T47D (cell line): ENCODE data around the gene KLHL6.
"Not testable (repeated sequence)": the region's sequence is repeated elsewhere in the genome, so short reads cannot be mapped to it uniquely, and the experiment has no call there.

Experiments
- DNase-seq, 2 experiments: peaks; one replicate each; pipeline versions ENCODE4 v3.0.0 to v3.0.0-alpha.2; 2011 to 2012; ENCODE audit warnings: low read depth in 1 of 2, low spot score in 1 of 2
- JUND ChIP-seq: IDR thresholded peaks from 2 replicates; pipeline ENCODE4 v1.6.1; 2012; ENCODE audit warnings: low read depth
- in situ Hi-C: cut with HindIII; loops from 2 replicates; pipeline ENCODE4 v1.10.0; 2016; ENCODE audit warnings: low sequenced_read_pairs, low pct_unique_long_range_greater_than_20kb

Gene KLHL6

DNA sequence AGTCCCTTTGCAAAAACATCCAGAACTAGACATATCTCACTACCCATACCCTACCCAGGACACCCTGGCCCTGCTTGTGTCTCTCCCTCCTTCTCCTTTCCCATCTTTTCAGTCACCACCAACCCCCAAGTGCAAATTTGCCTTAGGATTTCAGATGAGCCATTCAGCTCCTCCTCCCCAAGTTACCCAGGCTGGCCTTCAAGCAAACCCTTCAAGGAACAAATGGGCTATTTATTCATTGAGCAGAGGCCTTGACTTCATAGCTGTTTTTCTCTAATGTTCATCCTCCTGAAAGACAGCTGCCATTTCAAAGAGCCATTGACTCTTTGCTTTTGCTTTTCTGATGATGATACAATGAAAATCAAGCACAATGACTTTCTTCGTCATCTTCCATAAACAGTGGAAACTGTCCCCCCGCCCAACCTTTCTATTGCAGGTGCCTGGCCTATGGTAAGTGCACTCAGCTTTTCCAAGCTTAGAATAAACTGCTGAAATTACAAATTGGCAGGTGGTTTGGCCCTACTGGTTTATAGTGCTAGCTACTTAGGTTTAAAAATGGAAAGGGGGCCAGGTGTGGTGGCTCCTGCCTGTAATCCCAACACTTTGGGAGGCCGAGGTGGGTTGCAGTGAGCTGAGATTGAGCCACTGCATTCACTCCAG, 26.1 kb upstream of the KLHL6 start:
- DNase-seq = no peak
- in situ Hi-C loops = no loop called here
- TF ChIP-seq JUND = no peak

DNA sequence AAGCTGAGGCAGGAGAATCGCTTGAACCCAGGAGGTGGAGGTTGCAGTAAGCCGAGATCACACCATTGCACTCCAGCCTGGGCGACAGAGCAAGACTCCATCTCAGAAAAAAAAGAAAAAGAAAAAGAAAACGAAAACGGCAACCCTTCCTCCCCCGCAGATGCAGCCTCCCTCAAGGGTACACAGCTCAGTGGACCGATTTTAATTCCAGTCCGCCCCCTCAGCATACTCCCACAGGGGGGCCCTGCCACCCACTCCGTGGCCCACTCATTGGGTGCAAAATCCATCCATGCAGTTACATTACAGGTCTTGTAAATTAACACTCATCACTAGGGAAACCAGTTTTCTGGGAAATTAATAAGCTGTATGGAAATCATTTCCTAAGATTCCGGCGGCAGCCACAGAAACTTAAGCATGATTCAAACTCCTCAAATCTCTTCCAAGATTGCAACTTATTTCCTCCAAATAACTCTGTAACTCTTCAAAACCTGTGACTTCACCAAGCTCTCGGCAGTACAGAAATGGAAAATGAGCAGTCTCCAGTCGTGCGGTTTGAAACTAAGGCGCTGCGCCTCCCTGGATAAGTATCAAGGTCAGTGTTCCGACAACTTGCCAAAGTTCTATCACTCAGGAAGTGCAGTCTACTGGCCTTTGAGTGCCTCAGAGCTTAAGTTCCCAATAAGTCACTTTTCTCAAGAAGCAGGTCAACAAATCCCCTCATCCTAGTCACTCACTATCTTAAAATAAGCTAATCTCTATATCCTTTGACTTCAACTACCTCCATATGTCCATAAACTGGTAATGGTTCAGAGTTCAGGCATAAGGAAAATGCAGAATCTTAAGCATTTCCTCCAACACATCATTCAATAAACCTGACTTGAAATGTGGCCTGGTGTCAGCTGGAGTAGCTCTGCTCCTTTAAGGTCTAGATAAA, 24.7 kb upstream of the KLHL6 start:
- no peak for DNase-seq
- in situ Hi-C loops = no loop called here
- no peak for TF ChIP-seq JUND

DNA sequence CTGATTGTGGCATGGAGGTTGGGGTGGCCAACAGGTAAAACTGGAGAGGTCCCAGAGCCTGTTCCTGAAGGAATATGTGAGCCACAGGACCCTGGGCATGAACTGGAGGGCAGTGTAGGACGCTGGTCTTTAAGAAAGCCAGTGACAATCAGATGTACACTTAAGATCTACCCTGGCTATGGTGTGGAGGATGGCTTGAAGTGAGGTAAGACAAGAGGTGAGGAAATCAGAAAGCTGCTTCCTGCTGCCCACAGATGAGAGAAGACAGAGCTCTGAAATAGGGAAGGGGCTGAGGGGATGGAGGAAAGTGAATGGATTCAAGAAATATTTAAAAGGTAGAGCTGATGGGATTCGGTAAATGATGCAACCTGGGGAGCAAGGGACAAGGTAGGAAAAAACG, 22.7 kb upstream of the KLHL6 start:
- TF ChIP-seq JUND = no peak
- DNase-seq = no peak
- in situ Hi-C loops = no loop called here

DNA sequence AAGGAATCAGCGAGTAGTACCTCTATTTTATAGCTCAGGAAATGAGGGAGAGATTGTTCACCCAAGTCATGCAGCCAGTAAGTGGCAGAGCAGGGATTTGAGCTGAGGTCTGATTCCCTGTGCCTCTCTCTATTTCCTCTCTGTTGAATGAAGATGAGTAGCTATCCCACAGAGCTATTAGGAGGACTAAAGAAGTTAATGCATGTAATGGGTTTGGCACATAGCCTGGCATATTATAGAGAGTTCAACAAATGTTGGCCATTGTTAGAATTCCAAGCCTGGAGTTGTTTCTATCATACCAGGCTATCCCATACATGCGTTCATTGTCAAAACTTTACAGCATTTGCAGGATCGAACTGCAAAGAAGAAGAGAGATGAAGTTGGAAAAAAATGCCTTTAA, 21.8 kb upstream of the KLHL6 start:
- no peak for DNase-seq
- in situ Hi-C loops = no loop called here
- TF ChIP-seq JUND = no peak

DNA sequence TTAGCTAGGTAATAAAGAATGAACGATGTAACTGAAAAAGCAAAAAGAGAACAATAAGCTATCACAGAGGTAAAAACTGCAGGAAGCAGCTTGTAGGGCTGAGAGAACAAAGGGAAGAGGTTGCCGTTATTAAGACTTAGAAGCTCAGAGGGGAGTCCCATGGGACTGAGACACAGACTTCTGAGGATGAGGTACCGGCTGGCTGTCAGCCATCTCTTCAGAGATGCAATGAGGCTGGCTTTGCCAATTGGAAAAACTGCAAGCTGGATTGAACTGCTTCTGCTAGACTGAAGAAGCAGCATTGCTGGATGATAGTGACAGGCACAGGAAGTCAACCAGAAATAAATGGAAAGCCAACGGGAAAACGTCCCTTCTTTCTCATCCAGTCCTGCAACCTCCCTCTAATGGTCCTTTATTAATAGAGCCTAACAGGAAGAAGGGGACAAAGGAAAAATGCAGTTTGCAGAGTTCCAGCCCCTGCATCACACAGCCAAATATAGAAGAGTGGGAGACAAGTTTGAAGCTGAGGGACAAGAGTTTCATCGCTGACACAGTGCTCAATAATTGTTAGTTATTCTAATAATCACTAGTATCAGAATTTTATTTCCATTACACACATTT, 21.1 kb upstream of the KLHL6 start:
- TF ChIP-seq JUND = no peak
- DNase-seq = no peak
- in situ Hi-C loops = no loop called here

DNA sequence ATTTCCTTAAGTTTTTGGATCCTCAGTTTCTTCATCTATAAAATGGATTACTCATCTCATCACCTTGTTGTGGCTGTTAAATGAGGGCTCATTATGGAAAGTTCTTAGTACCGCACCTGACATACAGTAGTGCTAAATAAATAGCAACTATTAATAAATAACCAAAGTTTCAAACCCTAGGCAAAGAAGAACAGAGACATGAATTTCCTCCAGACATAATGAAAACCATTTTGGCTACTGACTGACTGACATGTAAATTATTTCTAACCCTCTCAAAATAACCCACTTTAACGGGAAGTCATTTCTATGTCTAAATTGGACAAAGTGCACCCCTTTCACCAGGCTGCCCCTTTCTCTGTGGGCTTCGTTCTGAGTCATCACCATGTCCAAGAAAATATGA, 17.4 kb upstream of the KLHL6 start:
- in situ Hi-C loops = no loop called here
- TF ChIP-seq JUND = no peak
- DNase-seq = no peak

DNA sequence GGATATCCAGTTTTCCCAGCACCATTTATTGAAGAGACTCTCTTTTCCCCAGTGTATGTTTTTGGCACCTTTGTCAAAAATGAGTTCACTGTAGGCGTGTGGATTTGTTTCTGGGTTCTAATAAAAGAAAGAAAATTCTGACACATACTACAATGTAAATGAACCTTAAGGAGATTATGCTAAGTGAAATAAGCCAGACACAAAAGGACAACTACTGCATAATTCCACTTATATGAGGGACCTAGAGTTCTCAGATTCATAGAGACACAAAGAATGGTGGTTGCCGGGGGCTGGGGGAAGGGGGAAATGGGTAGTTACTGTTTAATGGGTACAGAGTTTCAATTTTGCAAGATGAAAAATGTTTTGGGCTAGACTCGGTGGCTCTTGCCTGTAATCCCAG, 14.7 kb upstream of the KLHL6 start:
- DNase-seq, in situ Hi-C loops: not testable (repeated sequence)

DNA sequence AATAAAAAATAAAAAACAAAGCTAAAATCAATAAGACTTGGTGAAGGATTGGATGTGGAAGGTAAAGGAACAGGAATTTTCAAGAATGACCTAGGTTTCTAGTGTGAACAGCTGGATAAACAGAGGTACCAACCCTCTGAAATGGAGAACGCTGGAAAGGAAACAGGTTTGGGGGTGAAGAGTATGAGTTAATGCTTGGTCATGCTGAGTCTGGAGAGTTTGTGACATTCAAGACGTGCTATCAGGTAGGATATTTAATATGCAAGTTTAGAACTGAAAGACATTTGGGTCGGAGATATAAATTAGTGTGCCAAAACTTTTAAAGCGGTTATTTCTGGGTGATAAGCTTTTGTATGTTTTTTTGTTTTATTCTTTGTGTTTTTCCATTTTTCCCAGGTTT, 11.4 kb upstream of the KLHL6 start:
- in situ Hi-C loops = no loop called here
- no peak for DNase-seq
- TF ChIP-seq JUND = no peak

DNA sequence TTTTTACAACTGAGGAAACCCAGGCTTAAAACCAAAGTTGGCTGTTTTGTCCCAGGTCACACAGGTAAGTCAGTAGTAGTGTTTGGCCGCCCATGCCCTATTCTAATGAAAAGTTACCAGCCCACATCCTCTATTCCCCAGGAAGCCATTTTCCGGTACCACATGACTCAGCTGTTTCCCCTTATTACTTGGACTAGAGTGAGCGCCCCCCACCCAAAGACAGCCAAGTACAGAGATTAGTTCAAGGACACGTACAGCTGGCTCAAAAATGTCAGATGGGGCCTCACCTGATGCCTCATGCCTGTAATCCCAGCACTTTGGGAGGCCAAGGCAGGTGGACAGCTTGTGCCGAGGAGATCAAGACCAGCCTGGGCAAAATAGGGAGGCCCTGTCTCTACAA, 8.5 kb upstream of the KLHL6 start:
- DNase-seq = no peak
- in situ Hi-C loops = no loop called here
- no peak for TF ChIP-seq JUND

DNA sequence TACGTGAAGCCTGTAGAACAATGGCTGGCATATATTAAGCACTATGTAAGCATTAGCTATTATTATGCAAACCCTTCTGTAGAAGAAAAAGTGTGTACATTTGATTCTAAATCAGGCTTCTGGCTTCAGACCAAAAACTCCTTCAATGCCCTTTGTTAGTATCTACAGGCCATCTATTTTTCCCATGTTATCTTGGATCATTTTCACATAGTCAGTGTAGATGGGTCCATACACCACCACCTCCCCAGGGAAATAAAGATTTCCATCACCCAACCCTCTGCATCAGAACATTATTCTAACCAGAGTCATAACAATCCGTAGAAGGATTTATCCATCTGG, 8.0 kb upstream of the KLHL6 start:
- DNase-seq = no peak

DNA sequence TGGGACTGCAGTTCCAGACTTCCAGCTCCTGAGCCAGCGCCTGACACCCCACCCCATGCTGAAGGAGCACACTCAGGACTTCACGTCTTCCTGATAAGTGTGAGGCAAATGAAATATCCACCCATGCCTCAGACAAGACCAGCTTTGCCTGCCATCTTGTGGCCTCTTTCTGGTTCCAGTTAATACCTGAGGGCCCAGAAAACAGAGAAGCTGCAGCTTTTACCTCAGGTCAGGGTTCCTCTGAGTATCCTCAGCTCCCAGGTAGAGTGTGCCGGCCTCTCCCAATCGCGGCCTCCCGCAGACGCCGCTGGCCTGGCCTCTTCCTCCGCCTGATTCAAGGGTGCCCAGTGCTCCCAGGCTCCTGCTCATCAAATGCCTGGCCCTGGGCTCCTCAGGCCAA, 5.1 kb upstream of the KLHL6 start:
- no peak for TF ChIP-seq JUND
- in situ Hi-C loops = no loop called here
- DNase-seq = peak in 1 of 2 experiments; percentile 53

More for the DNA sequence above, 8.0 kb upstream of the KLHL6 start:
- in situ Hi-C loops = no loop called here
- TF ChIP-seq JUND = no peak

DNA sequence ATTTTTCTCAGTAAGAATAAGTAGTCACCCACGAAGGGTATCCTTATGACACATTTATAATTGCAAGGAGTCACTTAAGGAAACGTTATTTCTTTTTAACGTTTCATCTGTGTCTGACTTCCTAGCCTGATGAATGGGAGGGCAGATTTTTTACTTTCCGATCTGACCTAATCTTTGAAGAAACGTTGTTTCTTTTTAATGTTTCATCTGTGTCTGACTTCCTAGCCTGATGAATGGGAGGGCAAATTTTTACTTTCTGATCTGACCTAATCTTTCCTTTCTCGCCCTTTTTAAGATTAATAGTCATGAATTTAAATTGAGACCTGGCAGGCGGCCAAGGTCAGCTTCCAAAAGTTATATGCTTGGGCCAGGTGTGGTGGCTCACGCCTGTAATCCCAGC, 3.0 kb upstream of the KLHL6 start:
- no peak for TF ChIP-seq JUND
- in situ Hi-C loops = no loop called here
- DNase-seq = no peak

DNA sequence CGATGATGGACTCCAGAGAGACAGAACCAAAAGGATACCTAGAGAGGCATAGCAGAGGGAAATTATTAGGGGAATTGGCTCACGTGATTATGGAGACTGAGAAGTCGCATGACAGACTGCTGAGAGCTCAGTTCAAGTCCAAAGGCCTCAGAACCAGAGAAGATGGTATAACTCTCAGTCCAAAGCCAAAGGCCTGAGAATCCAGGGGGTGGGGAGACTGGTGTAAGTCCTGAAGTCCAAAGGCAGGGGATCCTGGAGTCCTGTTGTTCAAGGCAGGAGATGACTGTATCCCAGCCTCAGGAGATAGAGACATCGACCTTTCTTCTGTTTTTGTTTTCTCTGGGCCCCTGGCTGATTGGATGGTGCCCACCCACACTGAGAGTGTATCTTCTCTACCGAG, 1.2 kb upstream of the KLHL6 start:
- no peak for DNase-seq
- TF ChIP-seq JUND = no peak
- in situ Hi-C loops = no loop called here

DNA sequence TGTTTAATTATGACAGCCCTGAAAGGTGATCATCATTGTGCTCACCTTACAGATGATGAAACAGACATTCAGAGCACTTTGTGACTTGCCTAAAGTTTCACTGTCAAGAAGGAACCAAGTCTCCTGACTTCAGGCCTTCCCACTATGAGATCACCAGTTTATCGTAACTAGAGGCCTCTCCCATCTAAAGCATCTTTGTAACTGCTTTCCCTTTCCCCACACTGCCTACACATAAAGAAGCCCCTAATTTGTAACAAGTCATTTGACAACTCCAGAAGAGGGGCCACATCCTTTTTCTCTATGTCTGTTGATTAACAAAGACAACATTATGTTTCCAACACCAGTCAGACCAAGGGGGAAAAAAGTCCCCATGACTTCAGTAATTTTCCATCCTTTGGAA, 1.1 kb downstream of the KLHL6 start:
- no peak for TF ChIP-seq JUND
- in situ Hi-C loops = no loop called here
- no peak for DNase-seq
